Measurements from ENCODE around the gene CRMP1.

Gene CRMP1

DNA sequence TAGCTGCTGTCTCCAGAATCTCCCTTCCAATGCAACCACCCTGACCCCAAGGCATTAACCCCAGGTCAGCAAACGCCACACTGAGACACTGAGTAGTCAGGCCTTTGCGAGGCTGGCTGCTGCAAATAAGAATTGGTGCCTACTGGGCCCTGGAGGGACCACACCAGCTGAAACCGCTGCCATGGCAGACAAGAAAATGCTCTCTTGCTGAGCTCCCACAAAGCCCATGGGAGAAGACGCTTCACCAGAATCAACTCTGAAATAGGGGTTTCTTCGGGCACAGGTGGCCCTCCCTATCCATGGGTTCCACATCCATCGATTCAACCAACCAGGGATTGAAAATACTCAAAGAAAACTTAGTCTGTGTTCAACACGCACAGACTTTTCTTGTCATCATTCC is 26.7 kb upstream of the CRMP1 start:
- DNase-seq (ENCODE audit: low spot score) = no peak

DNA sequence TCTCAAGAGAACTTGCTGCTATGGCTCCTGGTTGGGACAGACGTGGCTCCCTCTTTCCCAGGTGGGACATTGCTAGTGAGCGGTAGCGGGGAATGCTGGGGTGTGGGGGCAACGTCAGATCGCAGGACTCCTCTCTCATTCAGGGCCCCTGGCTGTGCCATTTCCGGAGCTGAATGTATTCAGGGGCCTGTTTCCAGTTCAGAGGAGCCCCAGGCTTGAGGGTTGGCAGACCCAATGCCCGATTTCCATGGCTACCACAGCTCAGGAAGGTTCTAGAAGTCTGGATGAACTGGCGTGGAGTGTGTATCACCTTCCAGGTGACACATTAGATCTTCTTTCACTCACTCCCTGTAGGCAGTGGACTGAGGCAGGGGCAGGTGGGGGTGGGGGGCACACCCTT is 26.2 kb upstream of the CRMP1 start:
- no peak for DNase-seq (ENCODE audit: low spot score)

DNA sequence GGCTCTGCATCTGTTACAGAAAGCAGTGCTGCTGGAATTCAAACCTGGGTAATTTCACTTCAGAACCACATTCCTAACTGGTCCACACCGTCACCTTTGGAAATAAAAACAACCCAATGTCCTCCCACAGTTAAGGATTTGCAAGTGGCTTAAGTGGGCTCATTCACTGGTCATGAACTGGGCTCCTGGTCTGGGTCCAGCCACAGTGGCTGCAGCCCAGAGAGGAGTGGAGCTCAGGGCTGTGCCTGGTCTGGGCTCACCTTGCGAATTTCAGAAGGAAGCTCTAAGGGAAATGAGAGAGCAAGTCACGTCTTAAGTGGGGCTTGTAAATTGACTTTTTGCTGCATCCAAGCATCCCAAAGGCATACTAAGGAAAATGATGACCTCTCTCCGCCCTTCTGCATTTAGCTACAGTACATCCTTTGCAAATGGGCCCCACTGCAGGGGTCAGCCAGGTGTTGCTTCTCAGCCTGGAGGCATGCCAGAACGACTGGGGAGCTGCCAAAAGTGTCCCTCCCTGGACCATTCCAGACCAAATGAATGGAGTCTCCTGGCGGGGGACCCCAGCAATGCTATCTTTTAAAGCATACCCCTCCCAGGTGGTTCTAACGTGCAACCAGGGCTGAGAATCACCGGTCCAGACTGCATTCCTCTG is 25.6 kb upstream of the CRMP1 start:
- DNase-seq (ENCODE audit: low spot score) = no peak

DNA sequence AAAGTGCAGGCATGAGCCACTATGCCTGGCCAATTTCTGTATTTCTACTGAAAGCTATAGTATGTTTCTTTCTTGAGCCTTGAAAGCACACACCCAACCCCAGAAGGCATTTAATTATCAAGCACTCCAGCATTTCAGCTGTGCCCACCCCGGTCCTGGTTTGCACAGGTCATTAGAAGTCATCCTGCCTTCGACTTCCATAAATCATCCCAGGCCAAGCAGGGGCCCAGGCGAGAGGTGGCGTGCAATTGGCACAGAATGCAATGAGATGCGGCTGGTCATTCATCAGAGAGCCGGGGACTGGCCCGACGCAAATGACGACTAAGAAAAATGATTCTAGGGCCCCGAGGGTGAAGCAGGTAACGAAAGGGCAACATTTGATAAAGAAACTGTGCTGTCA is 24.8 kb upstream of the CRMP1 start:
- no peak for DNase-seq (ENCODE audit: low spot score)

DNA sequence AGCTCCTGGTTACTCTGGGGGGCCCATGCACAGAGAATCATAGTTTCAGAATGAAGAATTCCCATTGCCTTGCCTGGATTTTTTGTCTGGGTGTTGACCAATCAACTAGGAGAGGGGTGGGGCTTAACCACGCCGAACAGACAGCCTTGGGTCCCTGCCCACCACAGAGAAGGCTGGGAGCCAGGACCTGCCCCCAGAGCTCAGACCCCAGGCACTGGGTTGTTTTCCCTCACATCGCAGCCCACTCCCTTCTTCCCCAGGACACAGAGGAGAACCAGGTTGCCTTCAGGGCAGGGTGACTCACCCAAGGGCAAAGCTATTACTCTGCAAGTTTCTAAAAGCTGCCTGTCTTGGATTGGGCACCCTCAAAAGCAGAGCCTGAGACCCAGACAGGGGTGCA is 23.3 kb upstream of the CRMP1 start:
- DNase-seq (ENCODE audit: low spot score) = no peak

DNA sequence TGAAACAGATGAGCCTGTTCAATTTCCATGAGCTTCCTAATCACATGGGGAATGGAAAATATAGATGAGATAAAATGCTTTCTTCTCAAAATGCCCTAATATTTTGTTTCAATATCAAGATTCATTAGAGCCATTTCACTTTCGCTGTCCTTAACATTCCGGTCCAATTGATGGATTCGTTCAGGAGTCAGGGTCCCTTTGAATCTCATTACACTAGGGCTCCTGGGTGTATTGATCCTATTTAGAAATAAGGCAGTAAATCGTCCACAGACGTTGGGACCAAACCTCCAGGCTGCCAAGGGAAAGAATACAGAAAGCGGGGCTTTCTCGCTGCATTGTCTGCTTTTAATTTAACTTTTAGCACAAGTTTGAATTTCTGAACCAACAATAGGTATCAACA is 20.6 kb upstream of the CRMP1 start:
- DNase-seq (ENCODE audit: low spot score) = no peak

DNA sequence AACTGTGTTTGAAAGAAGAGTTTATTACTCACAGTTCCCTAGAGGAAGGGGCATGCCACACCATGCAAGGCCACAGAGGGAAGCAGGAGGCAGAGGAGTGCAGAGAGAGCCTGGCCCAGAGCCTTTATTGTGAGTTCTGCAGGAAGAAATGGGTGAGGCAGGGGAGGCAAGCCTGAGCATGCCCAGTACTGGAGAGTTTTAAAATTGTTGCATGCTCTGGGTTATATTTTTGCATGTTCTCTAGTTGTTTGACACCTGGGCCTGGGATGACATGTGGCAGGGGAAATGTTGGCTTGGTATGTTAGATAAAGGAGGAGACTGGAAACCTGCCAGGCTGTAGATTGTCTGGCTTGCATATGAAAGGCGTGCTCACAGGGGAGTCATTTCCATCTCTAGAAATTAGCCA is 19.7 kb upstream of the CRMP1 start:
- DNase-seq (ENCODE audit: low spot score) = no peak

DNA sequence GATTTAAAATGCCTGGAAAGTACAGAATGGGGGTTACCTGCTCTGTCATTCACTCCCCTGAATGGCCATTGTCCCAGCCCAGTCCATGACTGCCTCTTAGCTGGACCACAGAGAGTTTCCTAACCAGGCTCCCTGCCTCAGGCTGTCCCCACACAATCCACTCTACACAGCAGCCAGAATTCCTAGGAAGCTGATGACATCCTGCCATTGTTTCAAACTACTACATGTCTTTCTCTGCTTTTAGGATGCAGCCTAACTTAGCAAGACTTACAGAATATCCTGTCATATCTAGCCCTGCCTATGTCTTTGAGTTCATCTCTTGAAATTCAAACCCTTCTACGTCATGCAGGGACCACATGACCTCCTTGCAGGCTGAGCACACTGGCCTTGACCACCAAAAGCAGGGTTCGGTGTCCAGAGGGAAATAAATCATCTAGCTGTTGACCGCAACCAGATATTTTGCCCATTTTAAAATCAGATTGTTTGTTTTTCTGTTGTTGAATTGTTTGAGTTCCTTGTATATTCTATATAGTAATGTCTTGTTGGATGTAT is 16.1 kb upstream of the CRMP1 start:
- no peak for DNase-seq (ENCODE audit: low spot score)

DNA sequence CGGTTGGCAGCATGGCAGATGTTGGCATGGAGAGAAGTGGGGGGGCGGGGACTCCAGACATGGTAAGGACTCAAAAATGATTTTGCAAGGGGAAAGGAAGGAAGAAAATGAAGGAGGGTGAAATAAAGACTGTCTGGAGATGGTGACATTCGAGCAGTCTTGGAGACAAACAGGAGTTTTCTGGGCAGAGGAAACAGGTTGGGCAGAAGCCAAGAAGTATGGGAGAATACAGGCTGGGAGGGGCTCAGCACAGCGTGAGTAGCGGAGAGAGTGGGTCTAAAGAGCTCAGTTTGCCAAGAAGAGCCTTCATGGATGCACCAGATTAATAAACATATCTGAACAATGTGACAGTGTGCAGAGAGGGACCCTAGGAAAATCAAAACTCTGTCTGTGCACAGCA is 13.3 kb upstream of the CRMP1 start:
- no peak for DNase-seq (ENCODE audit: low spot score)

DNA sequence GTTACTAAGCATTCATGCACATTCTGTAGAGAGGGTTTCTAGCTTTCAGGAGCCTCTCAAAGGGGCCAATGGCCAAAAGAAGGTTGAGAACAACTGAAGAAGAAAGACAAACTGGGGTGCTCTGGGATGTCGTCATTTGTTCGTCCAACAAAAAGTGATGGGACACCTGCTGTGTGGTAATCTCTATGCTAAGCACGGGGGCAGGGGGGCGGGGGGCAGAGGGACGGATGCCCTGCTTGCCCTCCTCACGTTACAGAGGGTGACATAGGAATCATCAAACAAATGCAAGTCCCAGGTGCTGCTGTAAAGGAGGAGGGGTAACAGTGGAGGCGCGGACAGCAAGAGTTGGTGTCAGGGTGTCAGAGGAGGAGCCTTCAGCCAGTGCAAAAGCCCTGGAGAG is 12.8 kb upstream of the CRMP1 start:
- DNase-seq (ENCODE audit: low spot score) = no peak

DNA sequence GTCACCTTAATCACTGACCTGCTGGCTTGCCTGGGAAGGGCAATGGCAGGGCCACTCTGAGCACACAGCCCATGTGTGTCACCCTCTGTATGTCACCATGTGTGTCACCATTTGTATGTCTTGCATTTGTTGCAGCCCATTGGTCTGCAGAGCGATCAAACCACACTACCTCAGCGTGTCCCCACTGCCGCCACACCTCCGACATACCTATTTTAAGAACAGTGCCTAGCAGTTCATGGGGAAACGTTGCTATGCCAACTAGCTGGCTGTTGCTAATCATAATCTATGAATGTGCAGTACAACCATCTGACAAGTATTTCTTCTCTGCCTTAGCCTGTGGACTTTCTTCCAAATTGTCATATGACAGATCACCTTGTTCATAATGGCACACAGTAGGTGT is 8.0 kb upstream of the CRMP1 start:
- no peak for DNase-seq (ENCODE audit: low spot score)

DNA sequence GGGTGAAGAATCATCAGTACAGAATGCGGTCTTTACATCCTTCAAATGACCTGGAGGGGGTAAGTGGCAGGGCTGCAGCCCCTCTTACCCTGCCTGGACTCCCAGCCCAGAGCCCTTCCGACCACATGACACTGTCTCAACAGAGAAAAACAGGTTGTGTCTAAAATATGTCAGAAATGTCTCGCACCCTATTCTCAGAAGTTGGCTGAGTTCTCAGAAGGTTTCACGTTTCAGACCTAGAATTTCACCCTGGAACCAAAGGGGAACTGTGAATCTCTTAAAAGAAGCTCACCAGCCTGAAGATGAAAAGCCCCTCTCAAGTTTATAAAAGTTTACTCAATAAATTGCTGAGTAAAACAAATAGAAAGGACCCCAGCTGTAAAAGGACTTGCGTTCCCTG is 7.0 kb upstream of the CRMP1 start:
- DNase-seq (ENCODE audit: low spot score) = no peak

DNA sequence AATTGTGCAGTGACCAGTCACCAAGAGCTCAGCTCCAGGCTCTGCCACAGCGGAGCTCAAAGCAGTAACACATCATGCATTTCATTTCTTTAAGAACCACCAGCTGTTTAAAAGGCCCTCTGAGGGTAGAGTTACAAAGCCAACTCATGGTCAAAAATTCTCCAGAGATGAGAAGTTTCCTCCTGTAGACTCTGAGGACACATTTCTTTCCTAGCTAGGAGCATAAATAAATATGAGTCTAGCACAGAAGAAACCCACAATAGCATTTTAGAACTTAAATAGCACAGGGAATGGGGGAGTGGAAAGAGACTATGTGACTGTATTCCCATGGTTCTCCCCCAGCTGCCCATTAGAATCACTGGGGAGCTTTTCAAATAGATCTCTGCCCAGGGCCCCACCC is 6.5 kb upstream of the CRMP1 start:
- no peak for DNase-seq (ENCODE audit: low spot score)

DNA sequence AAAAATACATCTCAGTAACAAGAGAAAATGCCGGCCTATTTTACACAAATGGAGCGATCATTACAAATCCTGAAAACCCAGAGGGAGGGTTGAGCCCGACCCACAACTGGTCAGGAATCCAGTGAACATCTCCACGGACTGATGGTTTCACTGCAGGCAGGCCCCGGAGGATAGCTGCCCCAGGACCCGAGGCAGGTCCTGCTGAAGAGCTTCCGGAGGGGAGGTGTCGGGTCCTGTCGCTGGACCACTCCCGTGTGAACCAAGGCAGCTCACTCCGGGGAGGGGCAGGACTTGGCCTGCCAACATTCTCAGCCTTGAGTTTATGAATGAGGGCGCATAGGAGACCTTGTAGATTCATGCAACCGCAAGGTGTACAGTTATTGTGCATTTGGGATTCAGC is 4.8 kb upstream of the CRMP1 start:
- DNase-seq (ENCODE audit: low spot score) = no peak

DNA sequence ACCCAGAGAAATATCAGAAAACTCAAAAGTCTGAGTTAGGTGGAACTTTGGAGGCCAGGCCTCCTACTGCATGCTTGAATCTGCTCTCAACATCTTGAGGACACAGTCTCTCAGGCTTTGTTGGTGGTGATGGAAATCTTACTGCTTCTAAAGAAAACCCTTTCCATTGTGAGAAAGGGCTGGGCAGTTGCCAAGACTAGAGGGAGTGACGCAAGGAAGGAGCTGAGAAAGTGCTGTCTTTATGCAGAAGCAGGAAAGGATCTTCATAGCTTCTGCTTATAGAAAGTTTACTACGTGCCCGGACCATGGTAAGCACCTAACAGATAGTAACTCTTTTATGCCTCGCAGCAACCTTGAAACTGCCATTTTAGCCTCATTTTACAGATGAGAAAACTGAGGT is 2.4 kb upstream of the CRMP1 start:
- no peak for DNase-seq (ENCODE audit: low spot score)

DNA sequence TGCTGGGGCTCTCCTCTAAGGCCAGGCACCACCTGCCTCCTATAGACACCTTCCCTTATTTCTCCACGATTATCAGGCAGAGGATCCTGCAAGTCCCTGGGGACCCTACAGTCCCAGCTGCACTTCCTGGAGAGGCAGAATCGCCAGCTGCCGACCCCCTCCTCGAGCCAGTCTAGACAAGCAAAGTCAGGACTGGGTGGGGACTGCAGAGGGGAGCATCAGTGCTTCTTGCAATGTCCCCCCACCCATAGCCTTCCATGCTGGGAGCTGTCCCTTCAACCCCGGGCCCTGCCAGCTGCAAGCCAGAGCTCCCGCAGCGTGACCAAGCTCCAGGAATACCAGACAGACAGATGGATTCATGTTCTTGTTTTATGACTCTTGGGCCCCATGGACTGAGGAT is 1.4 kb upstream of the CRMP1 start:
- DNase-seq (ENCODE audit: low spot score) = no peak

DNA sequence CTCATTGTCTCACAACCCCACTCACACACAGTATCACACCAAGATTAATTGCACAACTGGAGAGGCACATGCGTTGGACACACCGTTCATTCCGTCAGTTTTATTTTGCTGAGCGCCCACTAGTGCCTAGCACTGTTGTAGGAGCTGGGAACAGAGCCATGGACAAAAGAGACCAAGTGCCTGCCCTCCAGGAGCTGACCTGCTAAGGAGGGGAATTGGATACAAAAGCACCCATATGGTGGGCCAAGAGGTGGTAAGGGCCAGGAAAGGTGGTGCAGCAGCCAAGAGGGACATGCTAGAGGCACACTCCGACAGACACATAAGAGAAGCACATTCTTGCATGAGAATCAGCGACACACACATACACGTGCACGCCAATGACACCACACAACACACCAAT is 705 bp upstream of the CRMP1 start:
- DNase-seq (ENCODE audit: low spot score) = no peak

DNA sequence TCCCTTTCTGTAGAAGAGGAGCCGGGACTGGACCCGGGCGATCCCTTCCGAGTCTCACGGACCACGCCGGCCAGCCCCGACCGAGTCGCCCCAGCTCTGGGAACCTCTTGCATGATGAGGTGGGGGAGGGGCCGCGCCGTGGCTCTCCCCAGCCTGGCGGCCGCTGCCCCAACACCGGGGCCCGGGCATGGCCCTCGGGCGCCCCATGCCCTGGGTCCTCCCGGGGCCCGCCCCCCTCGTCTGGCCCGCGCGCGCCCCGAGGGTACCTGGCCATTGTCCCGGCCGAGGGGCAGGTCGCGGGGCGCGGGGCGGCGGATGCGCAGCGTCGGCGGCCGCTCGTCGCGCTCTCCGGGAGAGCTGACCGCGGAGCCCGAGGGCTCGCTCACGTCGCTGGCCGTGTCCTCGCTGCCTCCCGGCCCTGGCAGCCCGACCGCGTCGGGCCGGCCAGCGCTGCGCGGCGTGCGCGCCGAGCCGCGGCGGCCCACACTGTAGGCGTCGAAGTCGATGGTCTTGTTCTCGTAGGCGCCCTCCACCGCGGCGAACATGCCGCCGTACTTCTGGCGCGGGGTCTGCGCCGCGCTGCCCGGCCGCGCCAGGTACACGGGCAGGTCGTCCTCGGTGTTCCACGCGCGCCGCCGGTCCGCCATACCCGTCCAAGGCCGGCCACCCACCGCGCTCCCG is 423 bp downstream of the CRMP1 start:
- DNase-seq (ENCODE audit: low spot score) = no peak

DNA sequence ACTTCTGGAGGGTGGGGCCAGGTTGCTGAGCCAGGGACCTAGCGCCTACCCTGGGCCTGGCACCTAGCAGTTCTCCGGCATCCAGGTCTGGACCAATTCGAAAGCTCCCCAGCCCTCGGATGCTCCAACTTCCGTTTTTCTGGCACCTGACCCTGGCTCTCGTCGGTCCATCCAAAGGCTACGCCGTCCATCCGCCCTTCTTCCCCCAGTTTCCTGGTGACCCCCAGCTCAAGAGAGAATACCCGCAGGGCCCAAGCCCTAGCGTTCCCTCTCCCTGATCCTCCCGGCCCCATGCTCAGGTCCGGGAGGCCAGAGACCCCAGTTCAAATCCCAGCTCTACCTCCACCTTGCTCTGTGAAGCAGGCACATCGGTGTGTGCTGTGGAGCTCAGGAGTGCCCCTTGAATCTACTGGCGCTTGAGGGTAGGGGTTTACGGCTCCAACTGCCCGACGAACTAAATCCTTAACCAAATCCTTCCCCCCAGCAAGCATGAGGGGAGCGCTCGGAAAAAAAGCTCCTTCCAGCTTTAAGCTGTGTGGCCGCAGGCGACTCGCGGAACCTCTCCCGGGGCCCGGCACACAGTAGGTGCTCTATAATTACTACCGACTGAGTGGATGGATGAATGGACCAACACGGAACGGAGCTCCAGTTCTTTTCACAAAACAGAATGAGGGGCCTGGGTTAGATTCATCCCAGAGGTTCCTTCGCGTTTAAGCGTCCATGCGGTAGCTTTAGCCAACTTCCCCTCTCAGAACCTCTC is 1.1 kb downstream of the CRMP1 start:
- DNase-seq (ENCODE audit: low spot score) = no peak

DNA sequence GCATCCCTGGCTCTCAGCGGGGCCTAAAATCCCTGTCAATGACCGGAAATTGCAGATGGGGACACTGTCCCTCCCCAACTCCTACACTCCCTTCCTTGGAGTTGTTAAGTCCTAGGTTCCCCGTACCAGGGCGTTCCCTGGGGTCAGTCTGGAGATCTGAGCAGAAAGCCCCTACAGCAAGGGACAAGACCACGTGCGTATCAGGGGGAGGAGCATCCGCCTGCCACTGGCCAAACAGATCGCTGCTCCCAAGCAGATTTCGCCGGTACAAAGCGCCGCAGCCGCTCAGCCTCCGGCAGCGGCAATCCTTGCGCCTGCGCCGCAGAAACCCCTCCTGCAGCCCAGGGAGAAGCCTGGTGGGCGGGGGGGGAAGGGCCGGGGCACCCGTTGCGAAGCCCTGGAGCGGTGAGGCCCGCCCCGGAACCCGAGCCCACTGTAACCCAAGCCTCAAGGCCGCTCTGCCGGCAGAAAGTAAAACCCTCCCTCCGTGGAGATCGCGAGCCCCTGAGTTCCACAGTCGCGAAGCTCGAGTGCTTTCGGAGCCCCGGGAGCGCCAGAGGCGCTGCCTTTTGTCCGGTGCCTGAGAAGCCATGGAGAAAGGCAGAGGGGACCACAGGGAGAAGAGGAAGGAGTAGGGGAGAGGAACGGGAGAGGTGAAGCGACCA is 2.7 kb downstream of the CRMP1 start:
- DNase-seq (ENCODE audit: low spot score) = no peak

DNA sequence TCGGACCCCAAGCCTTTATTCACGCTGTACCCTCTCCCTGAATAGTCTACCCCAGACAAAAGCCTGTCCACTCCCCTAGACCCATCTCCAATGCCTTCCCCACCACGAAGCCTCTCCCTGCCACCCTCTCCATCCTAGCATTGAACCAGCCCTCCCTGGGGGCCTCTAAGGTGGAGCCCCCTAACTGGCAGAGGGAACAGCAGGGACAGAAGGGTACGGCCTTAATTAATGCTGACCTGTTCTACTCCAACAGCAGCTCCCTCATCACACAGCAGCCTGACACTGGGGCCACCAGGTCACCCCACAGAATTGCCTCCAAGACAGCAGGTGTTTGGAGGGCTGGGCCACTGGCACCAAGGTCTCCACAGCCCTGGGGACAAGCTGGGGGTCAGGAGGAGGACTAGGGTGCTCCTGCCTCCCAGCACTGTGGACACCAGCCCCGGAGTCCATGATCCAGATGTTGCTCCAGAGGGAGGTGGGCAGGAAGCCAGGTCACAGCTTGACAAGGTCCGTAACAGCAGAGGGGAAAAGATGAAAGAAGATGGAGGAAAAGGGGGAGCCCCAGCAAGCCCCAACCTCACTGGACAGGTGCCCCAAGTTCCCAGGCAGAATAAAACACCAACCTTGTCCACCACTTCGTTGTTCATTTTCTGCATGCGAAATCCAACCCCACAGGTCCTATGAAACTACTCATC is 3.7 kb downstream of the CRMP1 start:
- DNase-seq (ENCODE audit: low spot score) = no peak

Data from GM03348 (cell line).